Bronchial epithelial cell (primary cell): ENCODE data around the gene SMOC1. TPM values are rescaled to one million over a fixed set of nuclear protein-coding genes. Genes with fewer than 3 reads are reported as not detected.

Experiments
- DNase-seq: peaks from one replicate; pipeline ENCODE4 v3.0.0-alpha.2; 2010; ENCODE audit warnings: low read depth
- FAIRE-seq: peaks from 2 replicates; lab custom pipeline; 2011; peaks lifted over from hg19 to GRCh38; lab: Jason Lieb, UNC
- H3K27me3 ChIP-seq: 2 replicates; pipeline ENCODE4 v1.5.1; 2011; ENCODE audit warnings: low read length; ENCODE audit not compliant: control insufficient read depth, insufficient read depth
- H3K36me3 ChIP-seq: 2 replicates; pipeline ENCODE4 v1.5.1; 2011; ENCODE audit warnings: low read length; ENCODE audit not compliant: control insufficient read depth, insufficient read depth
- H3K4me3 ChIP-seq: 2 replicates; pipeline ENCODE4 v1.5.1; 2011; ENCODE audit warnings: mild to moderate bottlenecking, low read depth, low read length, control low read depth
- total RNA-seq: library from RNA; depleted of rRNA; stranded (reverse); fragments of >200 nt; gene quantifications from 2 replicates; pipeline ENCODE4 v1.2.1, GENCODE V29; 2014
- TF ChIP-seq, protein P1 (sequence below): IDR thresholded peaks from 2 replicates; pipeline ENCODE4 v1.5.1; 2011; ENCODE audit warnings: mild to moderate bottlenecking, moderate library complexity, low read length, control low read depth, inconsistent platforms; ENCODE audit not compliant: insufficient read depth, severe bottlenecking

Gene SMOC1
- total RNA-seq, 1 donor from 2014 or later: 16.3 TPM

DNA sequence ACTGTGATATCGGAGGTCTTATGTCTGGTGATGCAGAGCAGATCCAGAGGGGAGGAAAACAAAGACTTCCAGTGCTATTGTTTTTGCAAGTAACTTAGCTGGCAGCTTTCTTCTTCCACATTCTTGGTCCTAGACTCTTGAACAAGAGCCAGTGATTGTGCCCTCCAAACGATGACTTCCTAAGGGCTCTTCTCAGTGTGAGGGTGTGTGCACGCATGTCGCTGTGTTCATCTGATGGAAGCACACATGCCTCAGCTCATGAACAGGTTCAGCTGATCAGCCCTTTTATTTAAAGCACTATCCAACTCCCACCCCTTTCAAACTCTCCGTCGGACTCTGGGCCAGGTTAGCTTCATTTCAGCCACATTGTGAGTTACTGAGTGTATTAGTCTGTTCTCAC, 59.5 kb downstream of the SMOC1 start:
- no peak overlapping the region for H3K4me3 ChIP-seq
- TF ChIP-seq, protein P1, sequence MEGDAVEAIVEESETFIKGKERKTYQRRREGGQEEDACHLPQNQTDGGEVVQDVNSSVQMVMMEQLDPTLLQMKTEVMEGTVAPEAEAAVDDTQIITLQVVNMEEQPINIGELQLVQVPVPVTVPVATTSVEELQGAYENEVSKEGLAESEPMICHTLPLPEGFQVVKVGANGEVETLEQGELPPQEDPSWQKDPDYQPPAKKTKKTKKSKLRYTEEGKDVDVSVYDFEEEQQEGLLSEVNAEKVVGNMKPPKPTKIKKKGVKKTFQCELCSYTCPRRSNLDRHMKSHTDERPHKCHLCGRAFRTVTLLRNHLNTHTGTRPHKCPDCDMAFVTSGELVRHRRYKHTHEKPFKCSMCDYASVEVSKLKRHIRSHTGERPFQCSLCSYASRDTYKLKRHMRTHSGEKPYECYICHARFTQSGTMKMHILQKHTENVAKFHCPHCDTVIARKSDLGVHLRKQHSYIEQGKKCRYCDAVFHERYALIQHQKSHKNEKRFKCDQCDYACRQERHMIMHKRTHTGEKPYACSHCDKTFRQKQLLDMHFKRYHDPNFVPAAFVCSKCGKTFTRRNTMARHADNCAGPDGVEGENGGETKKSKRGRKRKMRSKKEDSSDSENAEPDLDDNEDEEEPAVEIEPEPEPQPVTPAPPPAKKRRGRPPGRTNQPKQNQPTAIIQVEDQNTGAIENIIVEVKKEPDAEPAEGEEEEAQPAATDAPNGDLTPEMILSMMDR: no peak
- peak; percentile 43 for FAIRE-seq
- H3K36me3 ChIP-seq: no peaks in the 10 kb centered on the region
- DNase-seq: no peak
- no peaks in the 10 kb centered on the region for H3K27me3 ChIP-seq

DNA sequence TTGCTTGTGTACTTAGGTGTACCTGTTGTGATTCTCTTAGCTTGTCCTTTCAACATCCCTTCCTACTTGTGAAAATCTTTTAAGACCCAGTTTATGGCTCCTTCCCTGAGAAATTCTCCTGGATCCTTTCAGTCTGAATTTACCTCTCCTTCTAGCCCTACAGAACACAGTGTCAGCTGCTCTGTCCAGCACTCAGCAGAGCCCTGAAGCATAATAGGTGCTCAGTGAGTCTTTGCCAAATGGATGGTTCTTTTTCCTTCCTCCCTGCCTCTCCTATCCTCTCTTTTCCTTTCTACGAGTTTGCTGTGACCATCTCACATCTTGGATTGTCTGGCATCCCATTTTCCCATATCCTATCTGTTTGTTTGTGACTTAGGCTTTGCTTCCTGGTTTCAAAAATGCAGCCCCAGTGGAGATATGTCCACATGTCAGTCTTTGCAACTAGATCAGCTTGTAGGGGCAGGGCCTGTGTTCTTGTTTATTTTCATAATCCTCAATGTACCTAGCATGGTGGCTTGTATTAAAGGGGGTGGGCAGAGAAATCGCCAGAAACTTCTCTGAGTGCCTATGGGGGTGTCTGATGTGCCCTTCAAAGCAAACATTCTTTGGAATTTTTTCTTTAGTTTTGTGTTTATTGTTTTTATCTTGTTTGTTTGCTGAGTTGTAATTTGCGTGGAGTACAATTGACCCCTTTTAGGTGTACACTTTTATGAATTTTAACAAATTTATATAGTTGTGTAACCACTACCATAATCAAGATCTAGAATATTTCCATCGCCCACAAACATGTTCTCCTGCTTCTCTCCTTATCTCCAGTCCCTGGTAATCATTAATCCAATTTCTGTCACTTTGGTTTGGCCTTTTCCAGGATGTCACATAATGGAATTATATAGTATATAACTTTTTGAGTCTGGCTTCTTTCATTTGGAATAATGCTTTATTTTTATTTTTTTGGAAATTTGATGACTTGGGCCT, 62.8 kb downstream of the SMOC1 start:
- TF ChIP-seq, protein P1: no peak
- DNase-seq: no peak
- H3K27me3 ChIP-seq: no peaks in the 10 kb centered on the region
- H3K36me3 ChIP-seq: no peaks in the 10 kb centered on the region
- FAIRE-seq: no peak
- no peak overlapping the region for H3K4me3 ChIP-seq

DNA sequence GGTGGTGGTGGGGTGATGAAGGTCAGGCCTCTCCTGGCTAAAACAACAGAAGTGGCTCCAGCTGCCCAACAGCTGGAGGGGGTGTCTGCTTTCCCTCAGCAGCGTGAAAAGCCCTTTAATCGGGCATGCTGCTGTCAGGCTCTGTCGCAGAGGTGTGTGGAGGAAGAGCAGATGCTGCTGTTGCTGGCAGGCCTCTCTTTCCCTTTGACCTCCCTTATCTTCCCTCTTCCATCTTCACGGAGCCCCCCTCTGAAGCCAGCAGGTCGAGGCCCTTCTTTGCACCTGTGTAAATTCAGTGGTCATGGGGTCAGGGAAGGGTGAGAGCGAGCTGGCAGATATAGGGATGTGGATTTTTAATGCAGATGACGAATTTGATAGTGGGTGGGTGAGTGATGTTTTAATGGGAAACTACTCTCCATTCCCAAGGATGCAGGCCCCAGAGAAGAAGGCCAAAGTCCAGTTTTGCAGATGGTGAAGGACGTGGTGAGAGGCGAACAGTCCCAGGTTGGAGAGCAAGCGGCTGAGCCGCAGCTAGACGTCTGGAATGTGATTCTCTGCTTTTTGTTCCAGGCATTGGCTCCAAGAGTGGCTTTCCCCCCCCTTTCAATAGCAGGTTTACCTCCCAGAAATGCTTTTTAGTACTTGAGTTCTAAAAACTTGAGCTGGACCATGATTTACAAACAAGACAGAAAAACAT, 64.0 kb downstream of the SMOC1 start:
- Histone ChIP-seq H3K36me3 (no peaks in the 10 kb centered on the region), H3K4me3 (no peak overlapping the region), H3K27me3 (no peaks in the 10 kb centered on the region)
- no peak for FAIRE-seq
- DNase-seq: no peak
- TF ChIP-seq, protein P1: no peak

DNA sequence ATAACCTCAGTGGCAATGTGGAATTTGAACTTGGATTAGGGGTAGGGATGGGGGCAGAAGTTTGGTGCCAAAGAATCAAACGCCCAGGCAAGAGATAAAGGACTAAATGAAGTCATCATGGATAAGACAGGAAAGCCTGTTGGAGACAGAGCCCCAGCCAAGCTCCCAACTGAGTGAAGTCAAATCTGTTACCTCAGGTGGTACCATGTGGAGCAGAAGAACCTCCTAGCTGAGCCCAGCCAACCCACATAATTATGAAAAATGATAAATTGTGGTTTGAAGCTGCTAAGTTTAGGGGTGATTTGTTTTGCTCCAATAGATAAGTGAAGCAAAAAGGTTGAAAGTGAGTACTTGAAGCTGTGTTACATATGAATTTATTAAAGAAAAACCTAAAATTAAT, 66.1 kb downstream of the SMOC1 start:
- no peak for DNase-seq
- TF ChIP-seq, protein P1: no peak
- H3K4me3 ChIP-seq: no peak overlapping the region
- no peaks in the 10 kb centered on the region for H3K27me3 ChIP-seq
- no peaks in the 10 kb centered on the region for H3K36me3 ChIP-seq
- FAIRE-seq: no peak

DNA sequence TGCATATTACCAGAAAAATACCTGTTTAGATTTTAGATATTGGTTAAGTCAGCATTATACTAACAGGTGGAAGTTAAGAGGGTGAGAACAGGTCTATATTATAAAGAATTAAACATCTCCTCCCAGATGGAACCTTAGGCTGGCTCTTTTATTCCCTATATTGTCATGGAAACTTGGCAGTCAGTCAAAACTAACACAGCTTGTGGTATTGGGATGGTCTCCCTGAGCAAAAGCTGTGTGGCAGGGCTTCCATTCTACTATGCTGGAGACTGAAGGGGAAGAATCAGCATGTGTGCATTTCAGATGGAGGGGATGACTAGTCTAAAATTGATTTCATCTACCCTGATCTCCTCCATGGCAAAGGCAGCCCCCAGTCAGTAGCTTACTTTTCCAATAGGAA, 66.7 kb downstream of the SMOC1 start:
- Histone ChIP-seq H3K36me3 (no peaks in the 10 kb centered on the region), H3K4me3 (no peak overlapping the region), H3K27me3 (no peaks in the 10 kb centered on the region)
- FAIRE-seq (no peak), DNase-seq (no peak)
- TF ChIP-seq, protein P1: no peak
